ENCODE results near the gene SYNDIG1.

SYNDIG1 gene

DNA sequence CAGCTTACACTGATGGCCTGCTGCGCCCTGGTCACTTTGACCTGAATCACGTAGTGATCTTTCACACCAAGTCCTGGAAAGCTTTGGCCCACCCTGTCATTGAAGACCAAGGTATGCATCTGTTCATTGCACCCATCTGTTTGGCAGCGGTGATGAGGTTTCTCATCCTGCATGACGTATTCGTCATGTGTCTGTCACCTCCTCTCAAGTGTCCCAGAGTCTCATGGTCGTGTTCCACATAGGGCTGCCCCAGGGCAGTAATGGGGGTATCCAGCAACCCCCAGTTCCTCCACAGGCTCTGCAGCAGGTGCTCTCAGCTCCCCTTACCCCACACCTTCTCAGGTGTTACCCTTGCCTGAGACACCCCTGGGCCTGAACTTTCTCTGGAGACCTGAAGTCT lies 104.1 kb downstream of the SYNDIG1 start:
- no peaks in the 10 kb centered on the region for H3K36me3 ChIP-seq
- no peaks in the 10 kb centered on the region for H3K27me3 ChIP-seq
- H3K4me1 ChIP-seq (ENCODE audit: control insufficient read depth in 1 of 2, insufficient read depth in 1 of 2, low read depth in 1 of 2, low read length in 1 of 2), result no peaks in the 10 kb centered on the region
- TF ChIP-seq, protein P1, sequence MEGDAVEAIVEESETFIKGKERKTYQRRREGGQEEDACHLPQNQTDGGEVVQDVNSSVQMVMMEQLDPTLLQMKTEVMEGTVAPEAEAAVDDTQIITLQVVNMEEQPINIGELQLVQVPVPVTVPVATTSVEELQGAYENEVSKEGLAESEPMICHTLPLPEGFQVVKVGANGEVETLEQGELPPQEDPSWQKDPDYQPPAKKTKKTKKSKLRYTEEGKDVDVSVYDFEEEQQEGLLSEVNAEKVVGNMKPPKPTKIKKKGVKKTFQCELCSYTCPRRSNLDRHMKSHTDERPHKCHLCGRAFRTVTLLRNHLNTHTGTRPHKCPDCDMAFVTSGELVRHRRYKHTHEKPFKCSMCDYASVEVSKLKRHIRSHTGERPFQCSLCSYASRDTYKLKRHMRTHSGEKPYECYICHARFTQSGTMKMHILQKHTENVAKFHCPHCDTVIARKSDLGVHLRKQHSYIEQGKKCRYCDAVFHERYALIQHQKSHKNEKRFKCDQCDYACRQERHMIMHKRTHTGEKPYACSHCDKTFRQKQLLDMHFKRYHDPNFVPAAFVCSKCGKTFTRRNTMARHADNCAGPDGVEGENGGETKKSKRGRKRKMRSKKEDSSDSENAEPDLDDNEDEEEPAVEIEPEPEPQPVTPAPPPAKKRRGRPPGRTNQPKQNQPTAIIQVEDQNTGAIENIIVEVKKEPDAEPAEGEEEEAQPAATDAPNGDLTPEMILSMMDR (IDR thresholded peaks at IDR 0.05), result no peak
- H3K9me3 ChIP-seq, result no peaks in the 10 kb centered on the region
- no peak overlapping the region for H3K4me3 ChIP-seq (ENCODE audit: low read depth in 1 of 2, low read length in 1 of 2)
- no peak overlapping the region for H3K27ac ChIP-seq

DNA sequence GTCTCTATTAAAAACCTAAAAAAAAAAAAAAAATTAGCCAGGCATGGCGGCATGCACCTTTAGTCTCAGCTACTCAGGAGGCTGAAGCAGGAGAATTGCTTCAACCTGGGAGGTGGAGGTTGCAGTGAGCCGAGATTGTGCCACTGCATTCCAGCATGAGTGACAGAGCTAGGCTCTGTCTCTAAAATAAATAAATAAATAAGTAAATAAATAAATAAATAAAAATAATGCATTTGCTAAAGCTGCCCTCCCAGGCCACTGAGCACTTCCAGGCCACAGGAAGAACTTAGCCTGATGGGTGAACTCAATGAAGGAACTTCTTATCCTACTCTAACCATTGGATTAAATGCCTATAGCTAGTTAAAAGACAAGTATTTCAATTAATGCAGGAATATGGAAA lies 104.9 kb downstream of the SYNDIG1 start:
- H3K27me3 ChIP-seq, result no peaks in the 10 kb centered on the region
- no peaks in the 10 kb centered on the region for H3K9me3 ChIP-seq
- no peaks in the 10 kb centered on the region for H3K36me3 ChIP-seq
- H3K27ac ChIP-seq, result no peak overlapping the region
- TF ChIP-seq, protein P1 (IDR thresholded peaks at IDR 0.05), result no peak
- no peaks in the 10 kb centered on the region for H3K4me1 ChIP-seq (ENCODE audit: control insufficient read depth in 1 of 2, insufficient read depth in 1 of 2, low read depth in 1 of 2, low read length in 1 of 2)
- H3K4me3 ChIP-seq (ENCODE audit: low read depth in 1 of 2, low read length in 1 of 2), result no peak overlapping the region

DNA sequence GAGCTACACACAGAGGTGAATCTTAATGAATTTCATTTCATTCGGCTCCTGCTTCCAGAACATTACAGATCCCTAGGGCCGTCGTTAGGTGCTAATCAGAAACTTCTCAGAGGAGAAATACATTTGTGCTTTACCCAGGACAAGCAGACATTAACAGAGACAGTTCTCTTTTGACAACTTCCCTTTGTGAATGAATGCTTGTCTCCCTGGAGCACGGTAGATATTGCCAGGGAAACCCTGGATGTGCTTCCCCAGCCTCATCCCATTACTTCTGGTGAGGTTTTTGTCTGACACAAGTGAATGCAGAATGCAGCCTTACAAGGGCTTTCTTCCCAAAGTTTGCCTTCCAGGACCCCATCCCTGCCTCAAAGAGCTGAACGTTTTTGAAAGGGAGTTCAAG lies 105.4 kb downstream of the SYNDIG1 start:
- TF ChIP-seq, protein P1 (IDR thresholded peaks at IDR 0.05), result no peak
- Histone ChIP-seq H3K4me1 (ENCODE audit: control insufficient read depth in 1 of 2, insufficient read depth in 1 of 2, low read depth in 1 of 2, low read length in 1 of 2) (no peaks in the 10 kb centered on the region), H3K27ac (no peak overlapping the region), H3K27me3 (no peaks in the 10 kb centered on the region), H3K9me3 (no peaks in the 10 kb centered on the region), H3K4me3 (ENCODE audit: low read depth in 1 of 2, low read length in 1 of 2) (no peak overlapping the region), H3K36me3 (no peaks in the 10 kb centered on the region)

DNA sequence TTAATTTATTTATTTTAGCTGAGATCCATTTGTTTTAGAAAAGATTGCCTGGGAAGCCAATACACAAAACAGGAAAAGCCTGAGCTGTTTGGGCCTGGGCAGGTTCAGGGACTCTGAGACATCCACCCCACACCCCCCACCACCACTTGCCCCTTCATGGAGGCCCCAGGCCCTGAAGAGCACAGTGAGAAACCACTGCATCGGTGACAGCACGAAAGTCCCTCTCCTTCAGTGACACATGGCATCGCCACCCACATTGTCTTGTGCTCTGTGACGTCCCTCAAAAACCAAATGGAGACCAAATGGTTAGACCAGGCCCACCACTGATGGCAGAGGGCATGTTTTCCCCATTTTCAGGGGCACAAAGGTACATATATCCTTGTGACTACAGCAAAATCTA lies 106.4 kb downstream of the SYNDIG1 start:
- H3K4me3 ChIP-seq (ENCODE audit: low read depth in 1 of 2, low read length in 1 of 2), result no peak overlapping the region
- TF ChIP-seq, protein P1 (IDR thresholded peaks at IDR 0.05), result no peak
- H3K9me3 ChIP-seq, result no peaks in the 10 kb centered on the region
- no peaks in the 10 kb centered on the region for H3K4me1 ChIP-seq (ENCODE audit: control insufficient read depth in 1 of 2, insufficient read depth in 1 of 2, low read depth in 1 of 2, low read length in 1 of 2)
- H3K27ac ChIP-seq, result no peak overlapping the region
- no peaks in the 10 kb centered on the region for H3K27me3 ChIP-seq
- H3K36me3 ChIP-seq, result no peaks in the 10 kb centered on the region

DNA sequence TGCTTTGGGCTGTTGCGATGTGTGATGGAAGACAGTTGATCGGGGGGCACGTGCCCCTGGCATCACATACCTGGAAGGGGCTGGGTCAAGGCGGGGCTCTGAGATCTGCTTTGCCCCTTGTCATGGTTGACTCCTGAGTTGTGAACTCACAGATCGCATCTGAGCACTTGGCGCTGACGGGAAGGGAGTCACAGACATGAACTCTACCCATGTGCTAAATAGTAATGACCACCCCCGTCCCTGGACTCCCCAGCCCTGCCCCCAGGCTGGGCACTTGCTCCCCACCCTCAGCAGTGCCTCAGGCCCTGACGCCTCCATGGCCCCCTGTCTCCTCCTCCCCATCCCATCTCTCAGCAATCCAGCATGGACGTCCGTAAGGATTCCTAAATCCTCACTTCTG lies 107.0 kb downstream of the SYNDIG1 start:
- H3K27ac ChIP-seq, result no peak overlapping the region
- H3K27me3 ChIP-seq, result no peaks in the 10 kb centered on the region
- H3K4me1 ChIP-seq (ENCODE audit: control insufficient read depth in 1 of 2, insufficient read depth in 1 of 2, low read depth in 1 of 2, low read length in 1 of 2), result no peaks in the 10 kb centered on the region
- no peaks in the 10 kb centered on the region for H3K36me3 ChIP-seq
- H3K4me3 ChIP-seq (ENCODE audit: low read depth in 1 of 2, low read length in 1 of 2), result no peak overlapping the region
- TF ChIP-seq, protein P1 (IDR thresholded peaks at IDR 0.05), result no peak
- no peaks in the 10 kb centered on the region for H3K9me3 ChIP-seq

Data from neutrophil (primary cell).